ENCODE measurements around the gene ZNF398.

ZNF398 gene

GRCh38 chr7:149188213-149188612 is 41.0 kb downstream of the ZNF398 start:
- Histone ChIP-seq H3K27me3 (ENCODE audit: control insufficient read depth, insufficient read depth, low read length) (no peaks in the 10 kb centered on the region), H3K4me1 (ENCODE audit: control insufficient read depth, insufficient read depth, low read length) (no peaks in the 10 kb centered on the region), H3K36me3 (ENCODE audit: control insufficient read depth, insufficient read depth, low read length) (no peaks in the 10 kb centered on the region), H3K9me3 (ENCODE audit: control insufficient read depth, insufficient read depth, low read length) (no peaks in the 10 kb centered on the region), H3K4me3 (ENCODE audit: low read depth, low read length) (no peak overlapping the region), H3K9ac (ENCODE audit: low read depth, low read length) (no peak overlapping the region)

- Histone ChIP-seq H3K9ac (ENCODE audit: low read depth, low read length) (no peak overlapping the region), H3K9me3 (ENCODE audit: control insufficient read depth, insufficient read depth, low read length) (no peaks in the 10 kb centered on the region), H3K36me3 (ENCODE audit: control insufficient read depth, insufficient read depth, low read length) (no peaks in the 10 kb centered on the region), H3K4me1 (ENCODE audit: control insufficient read depth, insufficient read depth, low read length) (no peaks in the 10 kb centered on the region), H3K4me3 (ENCODE audit: low read depth, low read length) (no peak overlapping the region), H3K27me3 (ENCODE audit: control insufficient read depth, insufficient read depth, low read length) (no peaks in the 10 kb centered on the region)
These were observed 41.5 kb downstream of the ZNF398 start for GRCh38 chr7:149188637-149189259.

GRCh38 chr7:149191851-149192250 is 44.6 kb downstream of the ZNF398 start:
- Histone ChIP-seq H3K9ac (ENCODE audit: low read depth, low read length) (no peak overlapping the region), H3K4me1 (ENCODE audit: control insufficient read depth, insufficient read depth, low read length) (no peaks in the 10 kb centered on the region), H3K27me3 (ENCODE audit: control insufficient read depth, insufficient read depth, low read length) (no peaks in the 10 kb centered on the region), H3K9me3 (ENCODE audit: control insufficient read depth, insufficient read depth, low read length) (no peaks in the 10 kb centered on the region), H3K36me3 (ENCODE audit: control insufficient read depth, insufficient read depth, low read length) (no peaks in the 10 kb centered on the region), H3K4me3 (ENCODE audit: low read depth, low read length) (no peak overlapping the region)

DNA sequence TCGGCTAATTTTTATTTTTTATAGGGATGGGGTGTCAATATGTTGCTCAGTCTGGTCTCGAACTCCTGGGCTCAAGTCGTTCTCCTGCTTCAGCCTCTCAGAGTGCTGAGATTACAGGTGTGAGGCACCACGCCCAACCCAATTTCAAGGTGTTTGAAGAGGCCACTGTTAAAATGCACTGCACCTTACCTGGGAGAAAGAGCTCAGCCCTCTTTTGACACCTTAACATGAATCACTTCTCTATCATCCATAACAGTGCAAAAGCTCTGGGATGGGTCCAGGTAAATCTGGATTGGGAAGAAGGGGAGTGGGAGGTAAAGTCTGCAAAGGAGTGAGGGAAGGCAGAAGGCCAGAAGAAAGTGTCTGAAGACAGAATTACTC is 47.5 kb downstream of the ZNF398 start:
- peak overlapping the region; percentile 87 for H3K4me3 ChIP-seq (ENCODE audit: low read depth, low read length)
- no peaks in the 10 kb centered on the region for H3K27me3 ChIP-seq (ENCODE audit: control insufficient read depth, insufficient read depth, low read length)
- peaks cover 16% of the 10 kb centered on the region for H3K36me3 ChIP-seq (ENCODE audit: control insufficient read depth, insufficient read depth, low read length)
- no peaks in the 10 kb centered on the region for H3K4me1 ChIP-seq (ENCODE audit: control insufficient read depth, insufficient read depth, low read length)
- H3K9ac ChIP-seq (ENCODE audit: low read depth, low read length) = no peak overlapping the region
- no peaks in the 10 kb centered on the region for H3K9me3 ChIP-seq (ENCODE audit: control insufficient read depth, insufficient read depth, low read length)

DNA sequence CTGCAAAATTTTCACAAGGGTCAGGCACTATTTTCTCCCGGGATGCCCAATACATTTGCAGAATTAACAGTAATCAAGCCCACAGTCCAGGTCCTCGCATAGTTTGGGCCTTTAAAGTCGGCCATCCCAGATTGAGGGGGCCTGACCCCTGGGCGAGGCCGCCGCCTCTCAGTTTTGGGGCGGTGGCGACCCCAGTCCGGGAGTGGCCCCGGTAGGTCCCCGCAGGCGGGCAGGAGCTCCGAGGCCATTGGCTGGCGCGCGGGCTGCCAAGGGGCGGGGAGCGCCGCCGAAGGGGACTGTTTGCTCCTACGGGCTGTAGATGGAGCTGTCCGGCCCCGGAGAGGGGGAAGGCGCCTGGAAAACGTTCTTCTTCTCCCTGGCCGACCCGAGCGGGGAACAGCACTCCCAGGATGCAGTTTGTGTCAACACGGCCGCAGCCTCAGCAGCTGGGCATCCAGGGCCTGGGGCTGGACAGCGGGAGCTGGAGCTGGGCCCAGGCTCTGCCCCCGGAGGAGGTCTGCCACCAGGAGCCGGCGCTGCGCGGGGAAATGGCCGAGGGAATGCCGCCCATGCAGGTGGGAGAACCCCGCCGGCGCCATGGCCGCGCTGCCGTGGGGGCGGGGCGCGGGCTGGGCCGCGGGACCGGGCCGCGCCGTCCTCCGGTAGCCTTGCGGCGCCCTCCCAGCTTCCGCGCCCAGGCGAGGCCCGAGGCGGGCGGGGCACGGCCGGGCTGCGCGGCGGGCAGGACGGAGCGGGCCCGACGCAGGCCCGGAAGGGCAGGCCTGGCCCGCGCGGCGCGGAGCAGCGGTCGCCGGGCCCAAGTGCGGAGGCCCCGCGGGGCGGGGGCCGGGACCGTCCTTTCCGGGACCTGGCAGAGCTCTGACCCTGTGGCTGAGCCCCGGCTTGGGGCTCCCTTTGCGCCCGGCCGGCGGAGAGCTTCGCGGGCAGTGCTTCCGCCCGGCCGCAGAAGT is 48.2 kb downstream of the ZNF398 start, which contains the start of gene ZNF282:
TSS of gene ZNF282 (plus strand) at position 367 of the 971 bp plus-strand sequence. CDS start at position 411, 44 bp downstream.
- Histone ChIP-seq H3K36me3 (ENCODE audit: control insufficient read depth, insufficient read depth, low read length) (peaks cover 21% of the 10 kb centered on the region), H3K4me3 (ENCODE audit: low read depth, low read length) (peak within 1 kb of the TSS; percentile 87), H3K27me3 (ENCODE audit: control insufficient read depth, insufficient read depth, low read length) (no peaks in the 10 kb centered on the region), H3K4me1 (ENCODE audit: control insufficient read depth, insufficient read depth, low read length) (no peaks in the 10 kb centered on the region), H3K9me3 (ENCODE audit: control insufficient read depth, insufficient read depth, low read length) (no peaks in the 10 kb centered on the region), H3K9ac (ENCODE audit: low read depth, low read length) (peak within 1 kb of the TSS; percentile 87)

GRCh38 chr7:149196151-149196704 is 49.0 kb downstream of the ZNF398 start:
- peak overlapping the region; percentile 87 for H3K4me3 ChIP-seq (ENCODE audit: low read depth, low read length)
- no peaks in the 10 kb centered on the region for H3K4me1 ChIP-seq (ENCODE audit: control insufficient read depth, insufficient read depth, low read length)
- no peaks in the 10 kb centered on the region for H3K9me3 ChIP-seq (ENCODE audit: control insufficient read depth, insufficient read depth, low read length)
- no peaks in the 10 kb centered on the region for H3K27me3 ChIP-seq (ENCODE audit: control insufficient read depth, insufficient read depth, low read length)
- peaks cover 28% of the 10 kb centered on the region for H3K36me3 ChIP-seq (ENCODE audit: control insufficient read depth, insufficient read depth, low read length)
- peak overlapping the region; percentile 87 for H3K9ac ChIP-seq (ENCODE audit: low read depth, low read length)

GRCh38 chr7:149196705-149197171 is 49.5 kb downstream of the ZNF398 start:
- Histone ChIP-seq H3K4me1 (ENCODE audit: control insufficient read depth, insufficient read depth, low read length) (no peaks in the 10 kb centered on the region), H3K9me3 (ENCODE audit: control insufficient read depth, insufficient read depth, low read length) (no peaks in the 10 kb centered on the region), H3K36me3 (ENCODE audit: control insufficient read depth, insufficient read depth, low read length) (peaks cover 31% of the 10 kb centered on the region), H3K4me3 (ENCODE audit: low read depth, low read length) (peak overlapping the region; percentile 87), H3K27me3 (ENCODE audit: control insufficient read depth, insufficient read depth, low read length) (no peaks in the 10 kb centered on the region), H3K9ac (ENCODE audit: low read depth, low read length) (peak overlapping the region; percentile 87)

DNA sequence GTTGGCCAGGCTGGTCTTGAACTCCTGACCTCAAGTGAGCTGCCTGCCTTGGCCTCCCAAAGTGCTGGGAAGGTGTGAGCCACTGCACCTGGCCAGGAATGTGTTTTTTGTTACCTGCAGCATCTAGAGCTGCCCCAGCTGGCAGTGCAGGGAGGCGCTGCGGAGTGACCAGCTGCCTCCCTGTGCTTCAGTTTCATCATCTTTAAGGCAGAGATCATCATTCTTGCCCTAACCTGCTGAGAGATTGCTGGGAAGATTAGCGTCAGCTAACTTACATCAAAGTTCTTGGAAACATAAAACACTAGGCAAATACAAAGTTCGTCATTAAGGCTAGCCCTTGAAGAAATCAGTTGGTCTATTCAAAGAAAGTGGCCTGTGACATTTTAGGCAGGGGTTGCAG is 50.4 kb downstream of the ZNF398 start:
- Histone ChIP-seq H3K4me3 (ENCODE audit: low read depth, low read length) (no peak overlapping the region), H3K4me1 (ENCODE audit: control insufficient read depth, insufficient read depth, low read length) (no peaks in the 10 kb centered on the region), H3K27me3 (ENCODE audit: control insufficient read depth, insufficient read depth, low read length) (no peaks in the 10 kb centered on the region), H3K9me3 (ENCODE audit: control insufficient read depth, insufficient read depth, low read length) (no peaks in the 10 kb centered on the region), H3K9ac (ENCODE audit: low read depth, low read length) (no peak overlapping the region), H3K36me3 (ENCODE audit: control insufficient read depth, insufficient read depth, low read length) (peaks cover 33% of the 10 kb centered on the region)

DNA sequence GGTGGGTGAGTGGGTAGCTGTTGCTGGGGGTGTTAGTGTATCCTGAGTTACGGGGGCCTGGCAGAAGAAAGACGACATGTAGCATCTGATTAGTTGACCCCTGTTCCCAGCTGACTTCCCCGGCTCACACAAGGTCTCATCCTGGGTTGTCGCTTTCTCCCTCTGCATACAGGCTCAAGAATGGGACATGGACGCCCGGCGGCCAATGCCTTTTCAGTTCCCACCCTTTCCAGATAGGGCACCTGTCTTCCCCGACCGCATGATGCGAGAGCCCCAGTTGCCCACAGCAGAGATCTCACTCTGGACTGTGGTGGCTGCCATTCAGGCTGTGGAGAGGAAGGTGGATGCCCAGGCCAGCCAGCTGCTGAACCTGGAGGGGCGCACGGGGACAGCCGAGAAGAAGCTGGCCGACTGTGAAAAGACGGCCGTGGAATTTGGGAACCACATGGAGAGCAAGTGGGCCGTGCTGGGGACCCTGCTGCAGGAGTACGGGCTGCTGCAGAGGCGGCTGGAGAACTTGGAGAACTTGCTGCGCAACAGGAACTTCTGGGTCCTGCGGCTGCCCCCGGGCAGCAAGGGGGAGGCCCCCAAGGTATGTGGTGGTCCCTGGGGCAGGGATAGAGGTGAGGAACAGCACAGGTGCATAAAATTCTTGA is 51.0 kb downstream of the ZNF398 start:
- Histone ChIP-seq H3K4me3 (ENCODE audit: low read depth, low read length) (no peak overlapping the region), H3K36me3 (ENCODE audit: control insufficient read depth, insufficient read depth, low read length) (peaks cover 39% of the 10 kb centered on the region), H3K9me3 (ENCODE audit: control insufficient read depth, insufficient read depth, low read length) (no peaks in the 10 kb centered on the region), H3K9ac (ENCODE audit: low read depth, low read length) (no peak overlapping the region), H3K4me1 (ENCODE audit: control insufficient read depth, insufficient read depth, low read length) (no peaks in the 10 kb centered on the region), H3K27me3 (ENCODE audit: control insufficient read depth, insufficient read depth, low read length) (no peaks in the 10 kb centered on the region)

- no peaks in the 10 kb centered on the region for H3K9me3 ChIP-seq (ENCODE audit: control insufficient read depth, insufficient read depth, low read length)
- H3K4me1 ChIP-seq (ENCODE audit: control insufficient read depth, insufficient read depth, low read length) = no peaks in the 10 kb centered on the region
- no peak overlapping the region for H3K9ac ChIP-seq (ENCODE audit: low read depth, low read length)
- H3K4me3 ChIP-seq (ENCODE audit: low read depth, low read length) = no peak overlapping the region
- peaks cover 50% of the 10 kb centered on the region for H3K36me3 ChIP-seq (ENCODE audit: control insufficient read depth, insufficient read depth, low read length)
- no peaks in the 10 kb centered on the region for H3K27me3 ChIP-seq (ENCODE audit: control insufficient read depth, insufficient read depth, low read length)
These were observed 52.2 kb downstream of the ZNF398 start for GRCh38 chr7:149199234-149199995.

DNA sequence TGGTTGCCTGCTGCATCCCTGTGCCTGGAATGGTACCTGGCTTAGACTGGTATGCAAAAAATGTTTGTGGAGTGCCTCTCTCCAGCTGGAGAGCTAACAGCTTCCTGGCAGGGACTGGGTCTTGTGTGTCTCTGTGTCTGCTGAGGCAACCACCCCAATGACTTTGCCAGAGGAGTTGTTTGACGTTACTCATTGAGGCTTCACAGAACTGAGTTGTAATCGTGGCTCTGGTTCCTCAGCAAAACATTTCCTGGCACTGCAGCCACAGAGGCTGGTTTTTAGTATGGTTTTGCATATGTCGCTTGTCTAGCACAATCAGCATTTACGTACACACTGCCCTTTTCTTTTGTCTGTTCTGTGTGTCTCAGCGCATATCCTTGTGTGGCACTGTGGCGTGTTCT is 55.6 kb downstream of the ZNF398 start:
- H3K4me1 ChIP-seq (ENCODE audit: control insufficient read depth, insufficient read depth, low read length) = peaks cover 5% of the 10 kb centered on the region
- no peak overlapping the region for H3K4me3 ChIP-seq (ENCODE audit: low read depth, low read length)
- H3K9ac ChIP-seq (ENCODE audit: low read depth, low read length) = no peak overlapping the region
- H3K36me3 ChIP-seq (ENCODE audit: control insufficient read depth, insufficient read depth, low read length) = peaks cover 65% of the 10 kb centered on the region
- H3K27me3 ChIP-seq (ENCODE audit: control insufficient read depth, insufficient read depth, low read length) = no peaks in the 10 kb centered on the region
- H3K9me3 ChIP-seq (ENCODE audit: control insufficient read depth, insufficient read depth, low read length) = no peaks in the 10 kb centered on the region

All from iPS-15b (cell line).